Mucosa of stomach (tissue), 1 donor: Measurements from ENCODE around the gene COQ7.

ENCODE experiments used
- H3K27me3 ChIP-seq: one replicate; pipeline ENCODE4 v1.7.0; 2013; ENCODE audit warnings: mild to moderate bottlenecking, low read length; ENCODE audit not compliant: control insufficient read depth, insufficient read depth
- H3K36me3 ChIP-seq: one replicate; pipeline ENCODE4 v1.7.0; 2013; ENCODE audit warnings: low read length; ENCODE audit not compliant: control insufficient read depth, insufficient read depth
- H3K4me1 ChIP-seq: one replicate; pipeline ENCODE4 v1.7.0; 2013; ENCODE audit warnings: mild to moderate bottlenecking, low read length; ENCODE audit not compliant: control insufficient read depth, insufficient read depth
- H3K4me3 ChIP-seq: one replicate; pipeline ENCODE4 v1.7.0; 2013; ENCODE audit warnings: low read length
- H3K9ac ChIP-seq: one replicate; pipeline ENCODE4 v1.7.0; 2013; ENCODE audit warnings: mild to moderate bottlenecking, low read length, moderate library complexity
- H3K9me3 ChIP-seq: one replicate; pipeline ENCODE4 v1.7.0; 2013; ENCODE audit warnings: mild to moderate bottlenecking, low read length, moderate library complexity; ENCODE audit not compliant: control insufficient read depth
- donor health status: Pancreatic carcinoma.

The COQ7 gene

GRCh38 chr16:19068237-19068815, 912 bp downstream of the COQ7 start:
- Histone ChIP-seq H3K4me3 (peak overlapping the region; percentile 95), H3K9ac (peak overlapping the region; percentile 98), H3K27me3 (no peaks in the 10 kb centered on the region)

DNA sequence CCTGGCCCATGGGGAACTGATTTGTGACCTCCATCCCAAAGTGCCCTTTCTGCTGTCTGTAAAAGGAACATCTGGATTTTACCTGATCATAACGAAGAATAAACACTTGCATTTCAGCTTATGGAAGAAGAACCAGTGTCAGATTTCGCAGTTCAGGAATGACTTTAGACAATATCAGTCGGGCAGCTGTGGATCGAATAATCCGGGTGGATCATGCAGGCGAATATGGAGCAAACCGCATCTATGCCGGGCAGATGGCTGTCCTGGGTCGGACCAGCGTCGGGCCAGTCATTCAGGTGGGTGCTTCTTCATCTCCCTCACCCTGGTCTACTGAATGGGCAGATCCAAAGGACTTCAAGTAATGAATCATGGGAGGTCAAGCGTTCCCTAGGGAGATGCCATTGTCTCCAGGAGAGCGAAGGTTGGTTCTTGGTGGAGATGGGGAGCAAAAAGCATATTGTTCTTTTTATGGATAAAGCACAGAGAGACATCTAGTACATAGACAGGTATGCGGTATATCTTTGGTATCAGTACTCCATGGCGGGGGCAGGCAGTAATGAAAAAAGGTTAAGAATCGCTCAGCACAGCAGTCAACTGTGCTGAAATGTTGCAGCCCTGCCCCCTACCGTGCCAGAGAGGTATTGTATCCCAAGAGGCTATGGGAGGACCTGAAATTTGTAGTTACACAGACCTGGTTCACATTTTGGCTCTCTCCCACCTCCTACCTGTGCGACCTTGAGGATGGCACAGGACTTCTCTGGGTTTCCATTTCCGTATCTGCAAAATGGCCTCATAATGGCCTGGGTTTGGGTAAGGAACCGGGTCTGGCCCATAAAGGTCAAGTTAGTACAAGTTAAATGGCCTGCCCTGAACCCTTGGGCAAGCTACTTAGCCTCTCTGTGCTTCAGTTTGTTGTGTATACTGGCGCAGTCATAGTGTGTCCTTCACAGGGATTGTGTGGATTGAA, 4.7 kb downstream of the COQ7 start:
- H3K36me3 ChIP-seq = no peaks in the 10 kb centered on the region
- H3K9me3 ChIP-seq = no peaks in the 10 kb centered on the region
- H3K27me3 ChIP-seq = no peaks in the 10 kb centered on the region
- no peak overlapping the region for H3K9ac ChIP-seq
- H3K4me1 ChIP-seq = peaks cover 5% of the 10 kb centered on the region
- no peak overlapping the region for H3K4me3 ChIP-seq

More at GRCh38 chr16:19068237-19068815, 912 bp downstream of the COQ7 start:
- H3K36me3 ChIP-seq = no peaks in the 10 kb centered on the region
- H3K4me1 ChIP-seq = peaks cover 11% of the 10 kb centered on the region
- no peaks in the 10 kb centered on the region for H3K9me3 ChIP-seq

DNA sequence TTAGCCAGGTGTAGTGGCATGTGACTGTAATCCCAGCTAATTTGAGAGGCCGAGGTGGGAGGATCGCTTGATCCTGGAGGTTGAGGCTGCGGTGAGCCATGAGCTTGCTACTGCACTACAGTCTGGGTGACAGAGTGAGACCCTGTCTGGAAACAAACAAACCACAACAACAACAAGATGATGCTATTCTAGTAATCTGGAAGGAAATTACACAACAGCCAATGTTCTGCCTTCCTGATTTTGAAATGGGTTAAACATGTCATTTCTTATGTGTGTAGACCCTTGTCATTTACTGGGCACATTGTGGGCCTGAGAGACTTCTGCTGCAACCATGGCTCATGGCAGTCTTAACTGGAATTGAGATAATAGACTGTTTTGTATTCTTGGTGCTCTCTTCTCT, 5.9 kb downstream of the COQ7 start:
- Histone ChIP-seq H3K27me3 (no peaks in the 10 kb centered on the region), H3K4me1 (peaks cover 2% of the 10 kb centered on the region), H3K9ac (no peak overlapping the region), H3K9me3 (no peaks in the 10 kb centered on the region), H3K4me3 (no peak overlapping the region), H3K36me3 (no peaks in the 10 kb centered on the region)

- H3K9me3 ChIP-seq = no peaks in the 10 kb centered on the region
- H3K9ac ChIP-seq = no peak overlapping the region
- H3K27me3 ChIP-seq = no peaks in the 10 kb centered on the region
- no peaks in the 10 kb centered on the region for H3K36me3 ChIP-seq
- no peak overlapping the region for H3K4me3 ChIP-seq
- no peaks in the 10 kb centered on the region for H3K4me1 ChIP-seq
Observed at GRCh38 chr16:19073863-19074262, 6.4 kb downstream of the COQ7 start.

- no peaks in the 10 kb centered on the region for H3K9me3 ChIP-seq
- H3K4me3 ChIP-seq = no peak overlapping the region
- no peak overlapping the region for H3K9ac ChIP-seq
- H3K27me3 ChIP-seq = no peaks in the 10 kb centered on the region
- no peaks in the 10 kb centered on the region for H3K4me1 ChIP-seq
- no peaks in the 10 kb centered on the region for H3K36me3 ChIP-seq
Observed at GRCh38 chr16:19075511-19075910, 8.1 kb downstream of the COQ7 start.

- H3K36me3 ChIP-seq = no peaks in the 10 kb centered on the region
- no peaks in the 10 kb centered on the region for H3K4me1 ChIP-seq
- no peaks in the 10 kb centered on the region for H3K9me3 ChIP-seq
- no peak overlapping the region for H3K4me3 ChIP-seq
- H3K9ac ChIP-seq = no peak overlapping the region
- no peaks in the 10 kb centered on the region for H3K27me3 ChIP-seq
Observed at GRCh38 chr16:19077879-19078278, 10.5 kb downstream of the COQ7 start.

DNA sequence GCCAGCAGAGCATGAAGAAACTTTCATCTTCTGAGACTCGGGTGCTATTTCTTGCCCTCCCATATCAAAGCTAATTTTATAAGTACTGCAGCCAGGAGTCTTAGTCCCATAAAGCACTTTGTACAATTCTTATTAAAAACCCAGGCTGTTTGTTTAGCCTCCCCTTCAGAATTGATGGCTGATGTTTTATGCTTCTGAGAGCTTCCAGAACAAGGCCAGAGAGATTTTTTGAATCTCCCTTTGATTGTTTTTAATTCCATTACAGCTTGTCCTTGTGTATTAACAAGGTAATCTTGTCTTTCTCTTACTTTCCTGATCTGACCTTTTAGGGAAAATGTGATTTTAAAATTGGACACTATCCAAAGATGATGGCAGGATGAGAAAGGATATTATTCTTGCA, 16.3 kb downstream of the COQ7 start:
- H3K4me1 ChIP-seq = peaks cover 10% of the 10 kb centered on the region
- H3K4me3 ChIP-seq = no peak overlapping the region
- H3K36me3 ChIP-seq = no peaks in the 10 kb centered on the region
- H3K9ac ChIP-seq = no peak overlapping the region
- no peaks in the 10 kb centered on the region for H3K9me3 ChIP-seq
- no peaks in the 10 kb centered on the region for H3K27me3 ChIP-seq

GRCh38 chr16:19084139-19084538, 16.7 kb downstream of the COQ7 start:
- H3K9me3 ChIP-seq = no peaks in the 10 kb centered on the region
- peaks cover 10% of the 10 kb centered on the region for H3K4me1 ChIP-seq
- no peak overlapping the region for H3K9ac ChIP-seq
- H3K27me3 ChIP-seq = no peaks in the 10 kb centered on the region
- H3K4me3 ChIP-seq = no peak overlapping the region
- no peaks in the 10 kb centered on the region for H3K36me3 ChIP-seq

DNA sequence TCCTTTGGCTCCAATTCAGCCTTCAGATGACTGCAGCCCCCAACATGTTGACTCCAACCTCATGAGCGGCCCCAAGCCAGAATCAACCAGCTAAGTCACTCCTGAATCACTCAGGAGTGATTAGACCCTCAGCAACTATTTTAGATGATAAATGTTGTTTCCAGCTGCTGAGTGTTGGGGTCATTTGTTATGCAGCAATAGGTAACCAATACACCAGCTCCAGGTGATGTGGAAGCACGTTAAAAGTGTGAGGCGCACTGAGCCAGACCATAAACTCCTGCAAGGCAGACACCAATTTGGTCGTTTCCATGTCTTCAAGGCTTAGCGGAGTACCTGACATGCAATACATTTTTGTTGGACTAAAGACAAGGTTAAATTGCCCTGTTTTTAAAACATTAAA, 17.5 kb downstream of the COQ7 start:
- H3K4me1 ChIP-seq = peaks cover 10% of the 10 kb centered on the region
- H3K9ac ChIP-seq = no peak overlapping the region

GRCh38 chr16:19085679-19086200, 18.3 kb downstream of the COQ7 start:
- Histone ChIP-seq H3K4me1 (peaks cover 10% of the 10 kb centered on the region), H3K4me3 (no peak overlapping the region), H3K9me3 (no peaks in the 10 kb centered on the region), H3K27me3 (no peaks in the 10 kb centered on the region), H3K36me3 (no peaks in the 10 kb centered on the region), H3K9ac (peak overlapping the region; percentile 75)

More for the DNA sequence above, 17.5 kb downstream of the COQ7 start:
- Histone ChIP-seq H3K27me3 (no peaks in the 10 kb centered on the region), H3K36me3 (no peaks in the 10 kb centered on the region), H3K4me3 (no peak overlapping the region), H3K9me3 (no peaks in the 10 kb centered on the region)

- Histone ChIP-seq H3K4me3 (peak overlapping the region; percentile 60), H3K36me3 (no peaks in the 10 kb centered on the region), H3K4me1 (peaks cover 10% of the 10 kb centered on the region), H3K9me3 (no peaks in the 10 kb centered on the region), H3K27me3 (no peaks in the 10 kb centered on the region), H3K9ac (peak overlapping the region; percentile 75)
Observed at GRCh38 chr16:19086322-19087199, 19.1 kb downstream of the COQ7 start.
